Measurements from ENCODE around the gene DOCK3.

DOCK3 gene

DNA sequence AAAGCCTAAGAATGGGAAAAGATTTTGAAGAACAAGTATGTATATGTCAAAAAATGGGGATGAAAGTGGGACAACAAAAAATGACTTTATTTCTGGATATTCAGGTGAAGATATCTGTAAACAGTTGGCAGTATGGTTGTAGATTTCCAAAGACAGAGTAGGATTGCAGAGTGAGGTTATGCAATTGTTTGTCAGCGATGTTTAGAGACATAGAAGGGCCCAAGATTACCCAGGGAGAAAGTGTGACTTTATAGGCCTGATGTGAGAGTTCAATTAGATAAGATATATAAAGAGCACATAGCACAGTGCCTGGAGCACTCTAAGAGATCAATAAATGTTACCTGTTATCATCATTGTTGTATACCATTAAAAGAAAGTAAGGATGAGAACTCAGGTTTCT lies 319.8 kb downstream of the DOCK3 start:
- 0 out of 2 replicates have a peak, but pooled peaks cover 3% of the 10 kb centered on the region for H3K9me3 ChIP-seq (ENCODE audit: control insufficient read depth, insufficient read depth, low read length)
- H3K79me2 ChIP-seq (ENCODE audit: control insufficient read depth, low read length): no peaks in the 10 kb centered on the region
- TF ChIP-seq, protein P1, sequence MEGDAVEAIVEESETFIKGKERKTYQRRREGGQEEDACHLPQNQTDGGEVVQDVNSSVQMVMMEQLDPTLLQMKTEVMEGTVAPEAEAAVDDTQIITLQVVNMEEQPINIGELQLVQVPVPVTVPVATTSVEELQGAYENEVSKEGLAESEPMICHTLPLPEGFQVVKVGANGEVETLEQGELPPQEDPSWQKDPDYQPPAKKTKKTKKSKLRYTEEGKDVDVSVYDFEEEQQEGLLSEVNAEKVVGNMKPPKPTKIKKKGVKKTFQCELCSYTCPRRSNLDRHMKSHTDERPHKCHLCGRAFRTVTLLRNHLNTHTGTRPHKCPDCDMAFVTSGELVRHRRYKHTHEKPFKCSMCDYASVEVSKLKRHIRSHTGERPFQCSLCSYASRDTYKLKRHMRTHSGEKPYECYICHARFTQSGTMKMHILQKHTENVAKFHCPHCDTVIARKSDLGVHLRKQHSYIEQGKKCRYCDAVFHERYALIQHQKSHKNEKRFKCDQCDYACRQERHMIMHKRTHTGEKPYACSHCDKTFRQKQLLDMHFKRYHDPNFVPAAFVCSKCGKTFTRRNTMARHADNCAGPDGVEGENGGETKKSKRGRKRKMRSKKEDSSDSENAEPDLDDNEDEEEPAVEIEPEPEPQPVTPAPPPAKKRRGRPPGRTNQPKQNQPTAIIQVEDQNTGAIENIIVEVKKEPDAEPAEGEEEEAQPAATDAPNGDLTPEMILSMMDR (IDR thresholded peaks at IDR 0.05; ENCODE audit: low read depth, low read length, poor library complexity, severe bottlenecking): no peak
- H3K27ac ChIP-seq (ENCODE audit: low read depth, low read length): no peak overlapping the region
- no peaks in the 10 kb centered on the region for H3K9me2 ChIP-seq (replicated peaks; ENCODE audit: control insufficient read depth, low read length)
- no peaks in the 10 kb centered on the region for H3K4me1 ChIP-seq (ENCODE audit: control insufficient read depth, low read length)
- H3K27me3 ChIP-seq (ENCODE audit: control insufficient read depth, low read length): no peaks in the 10 kb centered on the region
- no peaks in the 10 kb centered on the region for H3K36me3 ChIP-seq (ENCODE audit: control insufficient read depth, low read length)
- no peak overlapping the region for H3K4me3 ChIP-seq (ENCODE audit: low read length)
- no peak overlapping the region for H3K4me2 ChIP-seq (ENCODE audit: low read length)
- H3F3A ChIP-seq (ENCODE audit: control insufficient read depth, insufficient read depth): no peaks in the 10 kb centered on the region
- no peaks in the 10 kb centered on the region for H4K20me1 ChIP-seq (ENCODE audit: control insufficient read depth, insufficient read depth, low read depth, low read length)

DNA sequence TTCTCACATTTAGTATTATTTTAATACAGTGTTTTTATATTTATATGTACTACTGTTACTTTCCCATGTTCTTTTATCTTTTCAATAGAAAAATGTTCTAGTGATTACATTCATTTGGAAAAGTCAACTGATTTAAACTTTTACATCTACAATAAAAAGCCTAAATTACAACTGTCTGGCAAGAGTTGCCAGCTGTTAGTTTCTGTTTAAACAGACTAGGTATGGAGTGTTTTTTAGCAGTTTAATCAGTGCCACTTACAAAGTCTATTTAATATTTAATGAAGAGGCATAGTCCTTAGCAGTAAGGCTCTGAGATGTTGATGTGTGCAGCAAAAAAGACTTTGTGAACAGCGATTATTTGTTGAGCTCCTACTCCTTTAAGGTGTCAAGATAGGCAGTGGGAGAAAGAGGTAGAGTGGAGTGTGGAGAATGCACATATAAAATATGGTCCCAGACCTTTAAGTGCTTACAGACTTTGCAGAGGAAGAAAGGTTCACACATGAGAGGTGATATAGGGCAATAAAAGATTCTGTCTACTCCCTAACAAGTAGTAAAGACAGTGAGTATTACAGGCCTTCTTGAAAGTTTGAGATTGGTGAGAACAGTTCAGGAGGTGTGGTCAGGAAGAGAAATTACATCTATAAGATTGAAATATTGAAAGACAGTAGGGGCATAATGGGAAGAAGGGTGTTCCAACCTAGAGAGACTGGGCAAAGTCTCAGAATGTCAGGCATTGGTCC lies 320.5 kb downstream of the DOCK3 start:
- Histone ChIP-seq H3K4me2 (ENCODE audit: low read length) (no peak overlapping the region), H3K9me3 (ENCODE audit: control insufficient read depth, insufficient read depth, low read length) (0 out of 2 replicates have a peak, but pooled peaks cover 3% of the 10 kb centered on the region), H3K79me2 (ENCODE audit: control insufficient read depth, low read length) (no peaks in the 10 kb centered on the region), H3K4me3 (ENCODE audit: low read length) (no peak overlapping the region), H3K27ac (ENCODE audit: low read depth, low read length) (no peak overlapping the region), H4K20me1 (ENCODE audit: control insufficient read depth, insufficient read depth, low read depth, low read length) (no peaks in the 10 kb centered on the region), H3K9me2 (replicated peaks; ENCODE audit: control insufficient read depth, low read length) (no peaks in the 10 kb centered on the region), H3K27me3 (ENCODE audit: control insufficient read depth, low read length) (no peaks in the 10 kb centered on the region), H3K36me3 (ENCODE audit: control insufficient read depth, low read length) (no peaks in the 10 kb centered on the region), H3F3A (ENCODE audit: control insufficient read depth, insufficient read depth) (no peaks in the 10 kb centered on the region), H3K4me1 (ENCODE audit: control insufficient read depth, low read length) (no peaks in the 10 kb centered on the region)
- TF ChIP-seq, protein P1 (IDR thresholded peaks at IDR 0.05; ENCODE audit: low read depth, low read length, poor library complexity, severe bottlenecking): no peak
- TF ChIP-seq EZH2phosphoT487 (IDR thresholded peaks at IDR 0.05; ENCODE audit: borderline replicate concordance, low read length): no peak

DNA sequence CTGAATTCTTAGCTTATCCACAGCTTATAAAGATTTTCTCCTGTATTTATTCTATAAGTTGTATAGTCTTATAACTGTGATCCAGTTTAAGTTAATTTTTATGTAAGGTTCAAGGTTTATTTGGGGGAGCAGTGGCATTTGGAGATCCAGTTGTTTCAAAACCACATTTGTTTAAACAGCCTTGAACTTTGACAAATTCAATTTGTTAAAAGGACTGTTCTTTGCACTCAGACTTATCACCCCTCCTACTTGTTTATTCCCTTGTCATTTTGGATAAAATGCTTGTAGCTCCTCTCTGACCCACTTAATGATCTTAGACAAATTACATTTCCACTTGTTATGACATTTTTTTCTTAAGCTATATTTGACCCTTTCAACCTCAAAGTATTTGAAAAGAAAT lies 327.8 kb downstream of the DOCK3 start:
- TF ChIP-seq, protein P1 (IDR thresholded peaks at IDR 0.05; ENCODE audit: low read depth, low read length, poor library complexity, severe bottlenecking): no peak
- TF ChIP-seq EZH2phosphoT487 (IDR thresholded peaks at IDR 0.05; ENCODE audit: borderline replicate concordance, low read length): no peak

More for the DNA sequence above, 327.8 kb downstream of the DOCK3 start:
- no peaks in the 10 kb centered on the region for H3K4me1 ChIP-seq (ENCODE audit: control insufficient read depth, low read length)
- H3K4me2 ChIP-seq (ENCODE audit: low read length): no peak overlapping the region
- no peak overlapping the region for H3K4me3 ChIP-seq (ENCODE audit: low read length)
- H4K20me1 ChIP-seq (ENCODE audit: control insufficient read depth, insufficient read depth, low read depth, low read length): no peaks in the 10 kb centered on the region
- H3K9me3 ChIP-seq (ENCODE audit: control insufficient read depth, insufficient read depth, low read length): no peaks in the 10 kb centered on the region
- H3K27me3 ChIP-seq (ENCODE audit: control insufficient read depth, low read length): no peaks in the 10 kb centered on the region
- H3F3A ChIP-seq (ENCODE audit: control insufficient read depth, insufficient read depth): no peaks in the 10 kb centered on the region
- no peaks in the 10 kb centered on the region for H3K9me2 ChIP-seq (replicated peaks; ENCODE audit: control insufficient read depth, low read length)
- no peak overlapping the region for H3K27ac ChIP-seq (ENCODE audit: low read depth, low read length)
- H3K36me3 ChIP-seq (ENCODE audit: control insufficient read depth, low read length): no peaks in the 10 kb centered on the region
- no peaks in the 10 kb centered on the region for H3K79me2 ChIP-seq (ENCODE audit: control insufficient read depth, low read length)

Measured in DOHH2 (cell line).